ENCODE measurements around the gene VTI1A. TPM values are rescaled to one million over a fixed set of nuclear protein-coding genes. Genes with fewer than 3 reads are reported as not detected.

The VTI1A gene
- total and polyA plus RNA-seq, 2 of the 8 experiments (the other 6 are each of a cell fraction or from before 2014, with no cell fraction given) = 6.0 to 20.0 TPM

- no peaks in the 10 kb centered on the region for H3K4me1 ChIP-seq (replicated peaks in 1 of 4; ENCODE audit: control insufficient read depth in 3 of 4, insufficient read depth in 4 of 4, low read length in 3 of 4)
Observed at GRCh38 chr10:112857493-112857892, 410.5 kb downstream of the VTI1A start.

More at GRCh38 chr10:112857493-112857892, 410.5 kb downstream of the VTI1A start:
- TF ChIP-seq POLR2A (IDR thresholded peaks at IDR 0.05; ENCODE audit: control extremely low read depth in 1 of 2, low read depth in 2 of 2, low read length in 2 of 2) (no peak), EGR1 (IDR thresholded peaks at IDR 0.05; ENCODE audit: borderline replicate concordance, low read depth, low read length) (no peak), CTBP2 (IDR thresholded peaks at IDR 0.05; ENCODE audit: borderline replicate concordance, insufficient read depth, insufficient read length, low read length) (no peak), TAF1 (IDR thresholded peaks at IDR 0.05; ENCODE audit: low read depth, low read length) (no peak), SP4 (IDR thresholded peaks at IDR 0.05; ENCODE audit: low read length) (no peak), FOSL1 (IDR thresholded peaks at IDR 0.05; ENCODE audit: insufficient read depth, low read depth, low read length) (no peak), HDAC2 (IDR thresholded peaks at IDR 0.05; ENCODE audit: borderline replicate concordance in 1 of 2, low read depth in 2 of 2, low read length in 2 of 2) (no peak)
- 95% methylated on average over 5 of the region's 5 CpGs; no CpG with 5 or more reads in 1 of the 2 experiments for WGBS, 2 experiments (ENCODE audit: extremely low coverage in 1 of 2, insufficient coverage in 1 of 2, insufficient read length in 1 of 2, insufficient replicate concordance in 2 of 2, low coverage in 1 of 2, low lambda C conversion rate in 2 of 2, missing lambda C conversion rate in 1 of 2)
- peaks cover 5% of the 10 kb centered on the region; the same call in 1 of the 2 replicates for H3K23me2 ChIP-seq (ENCODE audit: low read depth, low read length)
- no peak overlapping the region for H2BK5ac ChIP-seq (ENCODE audit: low read depth, low read length)
- no peak overlapping the region for H3K9ac ChIP-seq (replicated peaks in 1 of 4; ENCODE audit: extremely low read depth in 1 of 4, low read depth in 3 of 4, low read length in 3 of 4)
- H3K27ac ChIP-seq (ENCODE audit: low read depth, low read length) = no peak overlapping the region
- no peak overlapping the region for H3K4me3 ChIP-seq (ENCODE audit: extremely low read depth in 1 of 4, insufficient read depth in 2 of 4, low read depth in 3 of 4, low read length in 4 of 4)
- H3K27me3 ChIP-seq (replicated peaks in 1 of 4; ENCODE audit: control insufficient read depth in 3 of 4, extremely low read depth in 1 of 4, insufficient read depth in 3 of 4, low read length in 3 of 4) = no peaks in the 10 kb centered on the region
- H2AFZ ChIP-seq (ENCODE audit: low read length) = no peak overlapping the region
- H3K18ac ChIP-seq (ENCODE audit: extremely low read depth, low read length) = no peak overlapping the region
- FAIRE-seq = no peak
- H4K91ac ChIP-seq (replicated peaks; ENCODE audit: insufficient read length, low read length) = no peak overlapping the region
- H3K4me2 ChIP-seq (ENCODE audit: insufficient read depth in 1 of 2, low read depth in 2 of 2, low read length in 2 of 2) = no peak overlapping the region
- H3K4ac ChIP-seq (replicated peaks; ENCODE audit: insufficient read length, low read depth, low read length) = no peak overlapping the region
- ChIA-PET CTCF (ENCODE audit: partially characterized antibody) (no interaction called here), POLR2A (ENCODE audit: partially characterized antibody) (no interaction called here)
- no peak overlapping the region for H2BK12ac ChIP-seq (ENCODE audit: low read depth, low read length)
- no peaks in the 10 kb centered on the region for H3K36me3 ChIP-seq (ENCODE audit: control insufficient read depth in 2 of 4, insufficient read depth in 4 of 4, low read length in 3 of 4)
- H3K14ac ChIP-seq (ENCODE audit: insufficient read length) = no peak overlapping the region
- no peak overlapping the region for H2BK120ac ChIP-seq (replicated peaks; ENCODE audit: low read depth, low read length)
- no peak overlapping the region for H2BK20ac ChIP-seq (ENCODE audit: low read length)
- no peak overlapping the region for H3K56ac ChIP-seq (replicated peaks; ENCODE audit: insufficient read length, low read depth, low read length)
- H2BK15ac ChIP-seq (ENCODE audit: low read length) = no peak overlapping the region
- H3K79me1 ChIP-seq (ENCODE audit: low read depth, low read length) = no peaks in the 10 kb centered on the region
- no peaks in the 10 kb centered on the region for H3K9me3 ChIP-seq (ENCODE audit: insufficient read depth in 2 of 2, low read depth in 1 of 2, low read length in 1 of 2)
- H3K79me2 ChIP-seq (ENCODE audit: control insufficient read depth in 1 of 2, insufficient read depth in 2 of 2, low read length in 2 of 2) = no peaks in the 10 kb centered on the region
- H2AK5ac ChIP-seq (ENCODE audit: low read depth, low read length) = no peak overlapping the region
- no peak overlapping the region for H4K5ac ChIP-seq (ENCODE audit: insufficient read length, low read depth, low read length)
- peaks cover 0 to 3% of the 10 kb centered on the region in 2 experiments for H4K20me1 ChIP-seq (replicated peaks in 1 of 2; ENCODE audit: control insufficient read depth in 1 of 2, insufficient read depth in 2 of 2, low read length in 2 of 2)
- H3K23ac ChIP-seq (ENCODE audit: insufficient read length) = no peak overlapping the region
- H4K8ac ChIP-seq (ENCODE audit: extremely low read depth, insufficient read depth, low read length) = no peak overlapping the region
- DNase-seq (ENCODE audit: low read depth in 1 of 2, low spot score in 2 of 2) = no peak
